Putamen (tissue), 1 donor: Measurements from ENCODE around the gene ATG7.
A peak's percentile ranks its signal among the peaks of the same experiment; 100 is the strongest.
"Not testable (repeated sequence)": the region's sequence is repeated elsewhere in the genome, so short reads cannot be mapped to it uniquely, and the experiment has no call there.

ENCODE experiments used
- DNase-seq: peaks from one replicate; pipeline ENCODE4 v3.0.0-alpha.2; 2016; ENCODE audit warnings: low spot score

The ATG7 gene

GRCh38 chr3:11251807-11252176, 20.4 kb upstream of the ATG7 start:
- DNase-seq, result no peak

- no peak for DNase-seq
These were observed 17.3 kb upstream of the ATG7 start for GRCh38 chr3:11254876-11255275.

- not testable (repeated sequence) for DNase-seq
These were observed 16.7 kb upstream of the ATG7 start for GRCh38 chr3:11255537-11255936.

- no peak for DNase-seq
These were observed 13.2 kb upstream of the ATG7 start for GRCh38 chr3:11258958-11259357.

- DNase-seq, result no peak
These were observed 11.7 kb upstream of the ATG7 start for GRCh38 chr3:11260460-11260859.

- DNase-seq, result no peak
These were observed 3.2 kb upstream of the ATG7 start for GRCh38 chr3:11269007-11269406.

GRCh38 chr3:11272906-11273574, 843 bp downstream of the ATG7 start:
- no peak for DNase-seq

- no peak for DNase-seq
These were observed 1.7 kb downstream of the ATG7 start for GRCh38 chr3:11273891-11274291.

GRCh38 chr3:11274566-11275142, 2.5 kb downstream of the ATG7 start:
- DNase-seq, result no peak

GRCh38 chr3:11275926-11276325, 3.7 kb downstream of the ATG7 start:
- no peak for DNase-seq

- no peak for DNase-seq
These were observed 4.7 kb downstream of the ATG7 start for GRCh38 chr3:11276901-11277300.

GRCh38 chr3:11282250-11283138, 10.3 kb downstream of the ATG7 start:
- DNase-seq, result peak; percentile 89

GRCh38 chr3:11283139-11283475, 10.9 kb downstream of the ATG7 start:
- no peak for DNase-seq

- DNase-seq, result no peak
These were observed 11.8 kb downstream of the ATG7 start for GRCh38 chr3:11284011-11284410.

- no peak for DNase-seq
These were observed 13.3 kb downstream of the ATG7 start for GRCh38 chr3:11285471-11285870.

- no peak for DNase-seq
These were observed 15.2 kb downstream of the ATG7 start for GRCh38 chr3:11287404-11287803.

- DNase-seq, result no peak
These were observed 15.9 kb downstream of the ATG7 start for GRCh38 chr3:11288021-11288491.

GRCh38 chr3:11288786-11289637, 16.8 kb downstream of the ATG7 start:
- no peak for DNase-seq

- no peak for DNase-seq
These were observed 17.7 kb downstream of the ATG7 start for GRCh38 chr3:11289864-11290263.

GRCh38 chr3:11290743-11291680, 18.8 kb downstream of the ATG7 start:
- DNase-seq, result no peak

- no peak for DNase-seq
These were observed 19.6 kb downstream of the ATG7 start for GRCh38 chr3:11291808-11292207.
